ENCODE measurements around the gene PRELID2.

DNA sequence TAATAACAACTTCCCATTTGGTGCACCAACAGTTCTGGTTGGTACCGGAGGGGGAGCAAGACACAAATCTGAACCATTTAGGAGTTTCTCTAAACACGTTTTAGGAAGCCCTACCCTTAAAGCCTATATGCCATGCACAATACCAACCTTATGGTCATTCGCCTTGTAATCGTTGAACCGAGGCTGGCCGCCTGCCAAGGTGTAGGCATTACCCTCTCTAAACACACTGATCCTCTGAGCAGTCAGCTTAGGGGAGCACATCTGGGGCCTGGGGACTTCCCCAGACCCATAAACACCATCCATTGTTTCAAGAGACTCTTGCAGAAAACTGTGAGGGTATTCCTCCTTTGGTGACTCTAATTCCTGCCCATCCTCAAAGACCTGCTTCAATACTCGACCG, 37.3 kb upstream of the PRELID2 start:
- TF ChIP-seq POLR2A (IDR thresholded peaks at IDR 0.05; ENCODE audit: low read length), result no peak
- no peak for TF ChIP-seq GATA1 (IDR thresholded peaks at IDR 0.05; ENCODE audit: low read depth, low read length)

All from erythroblast (primary cell).